Posterior vena cava (tissue), 2 donors: ENCODE measurements around the gene COASY. TPM values are rescaled to one million over a fixed set of nuclear protein-coding genes. Genes with fewer than 3 reads are reported as not detected.
"Not testable (repeated sequence)": the region's sequence is repeated elsewhere in the genome, so short reads cannot be mapped to it uniquely, and the experiment has no call there.

Experiments
- DNase-seq: peaks from one replicate; pipeline ENCODE4 v3.0.0-alpha.2; 2020; ENCODE audit warnings: low spot score
- intact Hi-C, 2 donors: fragments of 100-400 bp; cut with DNase I; formaldehyde crosslinking; loops; one replicate each; pipeline versions ENCODE4 v1.14.1 to v1.14.2; 2022 to 2023
- total RNA-seq, 2 donors: library from RNA; stranded (reverse); fragmentation: NEBNext Ultra II Directional; extraction: Animal tissue kit (Norgen Biotek cat#: 25700); gene quantifications; one replicate each; pipeline ENCODE4 v1.2.1, GENCODE V29; 2021
- donor health status: DM: yes; HTN: yes; CAD: no.
- donor health status: DM: yes; HTN: yes; CAD: no.

COASY gene
- total RNA-seq, 2 donors from 2014 or later = 34.0 TPM

DNA sequence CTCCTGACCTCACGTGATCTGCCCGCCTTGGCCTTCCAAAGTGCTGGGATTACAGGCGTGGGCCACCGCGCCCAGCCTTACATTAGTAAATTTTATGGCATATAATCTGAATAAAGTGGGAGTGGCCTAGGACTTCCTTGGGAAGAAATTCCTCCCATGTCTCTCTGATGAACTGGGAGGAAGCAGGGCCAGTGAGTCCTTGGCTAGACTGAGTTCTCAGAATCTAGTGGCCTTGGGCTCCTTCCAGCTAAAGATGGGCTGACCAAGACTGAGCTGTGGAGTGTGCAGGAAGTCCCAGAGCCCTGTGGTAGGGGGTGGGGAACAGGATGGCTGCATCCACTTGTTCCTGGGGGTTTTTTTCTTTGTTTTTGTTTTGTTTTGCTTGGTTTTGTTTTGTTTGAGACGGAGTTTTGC, 35.9 kb upstream of the COASY start:
- intact Hi-C loops = loop anchor here in 1 of 2 donors (5.0 kb wide), 1 partner anchor 204 kb away; no protein-coding TSS in a partner anchor
- peak; percentile 78 for DNase-seq

DNA sequence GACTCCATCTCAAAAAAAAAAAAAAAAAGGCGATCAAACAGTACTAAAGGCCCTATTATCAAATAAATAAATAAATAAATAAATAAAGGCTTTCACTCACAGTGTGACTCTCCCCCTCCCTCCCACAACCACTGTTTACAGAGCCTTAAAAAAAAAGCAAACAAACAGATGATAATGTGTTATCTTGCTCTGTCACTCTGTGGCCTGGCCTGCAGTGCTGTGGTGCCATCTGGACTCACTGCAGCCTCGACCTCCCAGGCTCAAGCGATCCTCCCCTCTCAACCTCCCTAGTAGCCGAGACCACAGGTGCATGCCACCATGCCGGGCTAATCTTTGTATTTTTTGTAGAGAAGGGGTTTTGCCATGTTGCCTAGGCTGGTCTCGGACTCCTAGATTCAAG, 34.0 kb upstream of the COASY start:
- intact Hi-C loops = loop anchor here in 1 of 2 donors (5.0 kb wide), 1 partner anchor 206 kb away; no protein-coding TSS in a partner anchor
- DNase-seq = peak; percentile 25

DNA sequence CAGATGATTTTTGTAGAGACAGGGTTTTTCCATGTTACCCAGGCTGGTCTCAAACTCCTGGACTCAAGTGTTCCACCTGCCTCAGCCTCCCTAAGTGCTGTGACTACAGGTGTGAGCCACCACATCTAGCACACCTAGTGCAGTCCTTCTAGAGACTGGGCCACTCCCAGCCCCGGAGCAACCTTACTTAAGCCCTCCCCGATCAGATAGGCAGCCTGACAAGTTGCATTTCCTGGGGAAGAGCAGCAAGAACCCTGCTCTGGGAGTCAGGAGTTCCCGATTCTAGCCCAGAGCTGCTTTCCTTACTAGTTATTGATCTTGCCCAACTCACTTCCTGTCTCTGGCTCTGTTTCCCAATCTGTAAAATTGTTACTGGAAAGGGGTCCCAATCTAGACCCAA, 32.9 kb upstream of the COASY start:
- DNase-seq = no peak
- intact Hi-C loops = loop anchor here in 1 of 2 donors (5.0 kb wide), 1 partner anchor 207 kb away; no protein-coding TSS in a partner anchor

DNA sequence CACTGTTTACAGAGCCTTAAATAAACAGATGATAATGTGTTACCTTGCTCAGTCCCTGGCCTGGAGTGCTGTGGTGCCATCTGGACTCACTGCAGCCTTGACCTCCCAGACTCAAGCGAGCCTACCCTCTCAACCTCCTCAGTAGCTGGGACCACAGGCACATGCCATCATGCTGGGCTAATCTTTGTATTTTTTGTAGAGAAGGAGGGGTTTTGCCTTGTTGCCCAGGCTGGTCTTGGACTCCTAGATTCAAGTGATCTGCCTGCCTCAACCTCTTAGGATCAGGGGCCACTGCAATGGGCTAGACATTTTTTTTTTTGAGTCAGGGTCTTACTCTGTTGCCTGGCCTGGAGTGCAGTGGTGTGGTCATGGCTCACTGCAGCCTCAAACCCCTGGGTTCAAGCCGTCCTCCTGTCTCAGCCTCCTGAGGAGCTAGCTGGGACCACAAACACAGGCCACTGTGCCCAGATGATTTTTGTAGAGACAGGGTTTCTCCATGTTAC, 30.9 kb upstream of the COASY start:
- no peak for DNase-seq
- intact Hi-C loops = no loop called here

DNA sequence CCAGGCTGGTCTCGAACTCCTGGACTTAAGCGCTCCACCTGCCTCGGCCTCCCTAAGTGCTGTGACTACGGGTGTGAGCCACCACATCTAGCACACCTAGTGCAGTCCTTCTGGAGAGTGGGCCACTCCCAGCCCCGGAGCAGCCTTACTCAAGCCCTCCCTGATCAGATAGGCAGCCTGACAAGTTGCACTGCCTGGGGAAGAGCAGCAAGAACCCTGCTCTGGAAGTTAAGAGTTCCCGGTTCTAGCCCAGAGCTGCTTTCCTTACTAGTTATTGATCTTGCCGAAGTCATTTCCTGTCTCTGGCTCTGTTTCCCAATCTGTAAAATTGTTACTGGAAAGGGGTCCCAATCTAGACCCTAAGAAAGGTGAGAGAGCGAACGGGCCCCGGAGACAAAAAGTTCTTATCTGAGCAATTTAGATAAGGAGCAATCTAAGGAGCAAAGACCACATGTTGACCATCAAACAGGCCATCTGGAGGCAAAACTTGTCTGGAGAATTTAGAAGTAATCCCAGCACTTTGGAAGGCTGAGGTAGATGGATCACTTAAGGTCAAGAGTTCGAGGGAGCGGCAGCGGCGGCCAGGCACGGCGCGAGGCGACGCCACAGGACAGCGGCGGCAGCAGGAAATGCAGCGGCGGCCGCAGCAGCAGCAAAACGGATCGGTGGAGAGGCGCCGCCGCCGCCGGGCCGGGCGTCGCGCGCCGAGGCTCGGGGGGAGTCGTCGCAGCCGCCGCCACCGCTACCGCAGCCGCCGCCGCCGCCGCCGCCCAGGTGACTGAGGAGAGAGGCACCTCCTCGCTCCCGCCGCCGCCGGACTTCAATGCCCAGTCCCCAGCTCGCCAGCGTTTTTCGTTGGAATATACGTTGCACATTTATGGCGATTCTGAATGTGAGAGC, 30.2 kb upstream of the COASY start:
- peak; percentile 90 for DNase-seq
- intact Hi-C loops = no loop called here

DNA sequence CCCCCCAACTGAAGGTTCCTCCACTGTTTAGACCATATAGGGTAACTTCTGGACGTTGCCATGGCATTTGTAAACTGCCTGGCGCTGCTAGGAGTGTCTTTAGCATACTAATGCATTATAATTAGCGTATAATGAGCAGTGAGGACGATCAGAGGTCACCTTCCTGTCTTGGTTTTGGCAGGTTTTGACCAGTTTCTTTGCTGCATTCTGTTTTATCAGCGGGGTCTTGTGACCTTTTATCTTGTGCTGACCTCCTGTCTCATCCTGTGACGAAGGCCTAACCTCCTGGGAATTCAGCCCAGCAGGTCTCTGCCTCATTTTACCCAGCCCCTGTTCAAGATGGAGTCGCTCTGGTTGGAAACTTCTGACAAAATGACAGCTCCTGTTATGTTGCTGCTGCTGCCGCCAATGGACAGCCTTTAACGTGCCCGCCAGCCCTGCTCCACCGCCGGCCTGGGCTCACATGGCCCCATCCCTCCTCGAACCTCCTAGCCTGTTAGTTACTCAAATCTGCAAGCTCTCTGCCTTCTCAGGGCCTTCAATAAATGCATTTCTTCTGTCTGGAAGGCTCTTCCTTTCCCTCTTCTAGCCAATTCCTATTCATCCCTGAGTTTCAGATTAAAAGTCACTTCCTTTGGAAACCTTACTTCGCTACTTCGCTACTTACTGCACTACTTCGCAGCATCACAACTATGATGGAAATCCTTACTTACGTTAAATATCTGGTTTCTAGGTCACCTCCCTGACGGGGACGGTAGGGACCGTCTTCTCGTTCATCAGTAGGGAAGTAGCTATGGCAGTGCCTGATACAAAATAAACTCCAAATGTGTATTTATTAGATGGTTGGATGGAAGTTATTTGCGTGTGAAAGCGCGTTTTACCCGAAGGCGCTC, 26.5 kb upstream of the COASY start:
- intact Hi-C loops = no loop called here

DNA sequence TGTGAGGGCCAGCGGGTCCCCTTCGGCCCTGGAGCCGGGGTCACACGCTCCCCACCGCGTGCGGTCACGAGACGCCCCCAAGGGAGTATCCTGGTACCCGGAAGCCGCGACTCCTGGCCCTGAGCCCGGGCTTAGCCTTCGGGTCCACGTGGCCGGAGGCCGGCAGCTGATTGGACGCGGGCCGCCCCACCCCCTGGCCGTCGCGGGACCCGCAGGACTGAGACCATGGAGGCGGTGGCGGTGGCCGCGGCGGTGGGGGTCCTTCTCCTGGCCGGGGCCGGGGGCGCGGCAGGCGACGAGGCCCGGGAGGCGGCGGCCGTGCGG, 25.9 kb upstream of the COASY start, which contains the start of gene NAGLU:
NAGLU (plus strand) TSS at position 194 of the 324 bp plus-strand sequence; CDS start at position 226, 32 bp downstream.
- intact Hi-C loops = no loop called here
- peak; percentile 99 for DNase-seq

More for the DNA sequence above, 26.5 kb upstream of the COASY start:
- no peak for DNase-seq

DNA sequence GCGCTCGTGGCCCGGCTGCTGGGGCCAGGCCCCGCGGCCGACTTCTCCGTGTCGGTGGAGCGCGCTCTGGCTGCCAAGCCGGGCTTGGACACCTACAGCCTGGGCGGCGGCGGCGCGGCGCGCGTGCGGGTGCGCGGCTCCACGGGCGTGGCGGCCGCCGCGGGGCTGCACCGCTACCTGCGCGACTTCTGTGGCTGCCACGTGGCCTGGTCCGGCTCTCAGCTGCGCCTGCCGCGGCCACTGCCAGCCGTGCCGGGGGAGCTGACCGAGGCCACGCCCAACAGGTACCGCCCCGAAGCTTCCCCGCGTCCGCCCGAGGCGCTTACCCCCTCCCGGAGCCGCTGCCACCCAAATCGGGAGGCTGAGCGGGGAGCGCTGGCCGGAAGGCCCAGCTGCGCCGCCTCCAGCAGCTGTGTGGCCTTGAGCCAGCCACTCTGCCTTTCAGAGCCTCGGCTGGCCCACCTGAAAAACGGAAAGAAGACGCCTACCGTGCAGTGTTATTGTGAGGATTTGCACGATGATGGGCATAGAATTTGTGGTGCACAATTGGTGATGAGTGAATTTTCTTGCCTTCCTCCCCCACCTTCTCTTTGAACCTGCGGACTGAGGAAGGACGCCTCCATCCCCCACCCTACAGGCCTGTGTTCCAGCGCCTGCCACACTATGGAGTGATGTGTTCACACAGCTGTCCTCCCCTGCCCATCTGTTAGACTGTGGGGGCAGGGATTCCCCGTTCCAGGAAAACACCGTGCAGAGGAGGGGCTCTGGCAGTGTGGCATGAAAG, 25.4 kb upstream of the COASY start:
- intact Hi-C loops = no loop called here
- DNase-seq = peak; percentile 93

DNA sequence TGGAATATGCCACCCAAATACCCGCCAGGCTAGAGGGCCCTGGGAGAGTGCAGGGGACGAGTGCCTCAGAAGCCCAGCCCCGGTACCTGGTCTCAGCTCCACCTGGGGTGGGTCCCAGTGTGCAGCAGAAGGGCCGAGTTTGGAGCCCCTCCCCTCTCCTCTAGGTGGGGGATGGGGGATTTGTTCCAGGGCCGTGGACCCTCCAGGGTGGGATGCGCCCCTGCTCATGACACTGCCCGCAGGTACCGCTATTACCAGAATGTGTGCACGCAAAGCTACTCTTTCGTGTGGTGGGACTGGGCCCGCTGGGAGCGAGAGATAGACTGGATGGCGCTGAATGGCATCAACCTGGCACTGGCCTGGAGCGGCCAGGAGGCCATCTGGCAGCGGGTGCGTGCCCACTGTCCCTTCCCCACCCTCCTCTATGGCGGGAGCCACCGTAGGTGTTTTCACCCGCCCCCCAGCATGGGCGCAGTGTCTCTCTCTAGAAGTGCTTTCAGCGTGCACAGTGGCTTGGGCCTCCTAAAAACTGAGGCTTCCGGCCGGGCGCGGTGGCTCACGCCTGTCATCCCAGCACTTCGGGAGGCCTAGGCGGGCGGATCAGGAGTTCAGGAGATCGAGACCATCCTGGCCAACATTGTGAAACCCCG, 24.7 kb upstream of the COASY start:
- intact Hi-C loops = no loop called here

DNA sequence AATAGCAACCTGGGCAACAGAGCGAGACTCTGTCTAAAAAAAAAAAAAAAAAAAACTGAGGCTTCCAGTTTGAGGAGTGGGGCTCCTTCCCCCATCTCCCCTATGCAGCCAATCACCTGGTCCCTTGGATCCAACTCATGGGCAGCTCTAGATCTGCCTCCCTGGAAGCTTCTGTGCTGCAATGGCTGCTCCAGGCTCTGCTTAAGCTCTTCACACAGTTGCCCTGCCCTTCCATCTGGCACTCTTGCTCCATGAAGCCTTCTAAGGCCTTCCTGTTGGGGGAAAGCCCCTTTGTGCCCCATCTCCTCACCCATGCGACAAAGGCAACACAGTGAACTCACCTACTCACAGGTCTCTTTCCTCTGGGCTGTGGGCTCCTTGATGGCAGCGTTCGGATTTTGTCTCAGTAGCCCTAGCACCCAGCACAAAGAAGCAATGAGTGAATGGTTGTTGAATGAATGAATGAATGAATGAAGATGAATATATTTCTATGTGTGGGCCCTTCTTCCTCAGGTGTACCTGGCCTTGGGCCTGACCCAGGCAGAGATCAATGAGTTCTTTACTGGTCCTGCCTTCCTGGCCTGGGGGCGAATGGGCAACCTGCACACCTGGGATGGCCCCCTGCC, 24.0 kb upstream of the COASY start:
- no peak for DNase-seq
- intact Hi-C loops = no loop called here

More for the DNA sequence above, 24.7 kb upstream of the COASY start:
- DNase-seq = no peak

DNA sequence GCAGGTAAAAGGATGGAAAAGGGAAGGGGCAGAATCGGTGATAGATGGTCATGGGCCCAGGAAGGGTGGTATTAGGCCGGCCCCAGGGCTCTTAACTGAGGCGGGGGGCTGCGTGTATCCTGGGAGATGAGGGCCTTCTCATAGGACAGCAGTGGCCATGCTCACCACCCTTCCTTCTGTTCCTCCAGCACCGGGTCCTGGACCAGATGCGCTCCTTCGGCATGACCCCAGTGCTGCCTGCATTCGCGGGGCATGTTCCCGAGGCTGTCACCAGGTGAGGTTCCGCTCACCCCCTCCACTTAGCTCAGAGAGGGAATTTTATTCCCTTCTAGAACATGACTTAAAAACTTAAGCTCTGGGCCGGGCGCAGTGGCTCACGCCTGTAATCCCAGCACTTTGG, 23.5 kb upstream of the COASY start:
- no peak for DNase-seq
- intact Hi-C loops = no loop called here

DNA sequence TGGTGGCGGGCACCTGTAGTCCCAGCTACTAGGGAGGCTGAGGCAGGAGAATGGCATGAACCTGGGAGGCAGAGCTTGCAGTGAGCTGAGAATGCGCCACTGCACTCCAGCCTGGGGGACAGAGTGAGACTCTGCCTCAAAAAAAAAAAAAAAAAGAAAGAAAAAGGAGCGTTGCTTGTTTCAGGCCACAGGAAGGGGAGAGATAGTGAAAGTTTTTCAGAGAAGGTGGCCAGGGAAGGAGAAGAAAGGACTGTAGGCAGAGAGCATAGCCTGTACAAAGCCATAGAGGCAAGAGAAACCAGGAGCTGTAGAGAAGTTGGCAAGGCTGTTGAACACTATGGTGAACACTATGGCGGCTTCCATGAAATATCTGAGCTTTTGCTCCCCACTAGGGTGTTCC, 21.4 kb upstream of the COASY start:
- DNase-seq, intact Hi-C loops: not testable (repeated sequence)

DNA sequence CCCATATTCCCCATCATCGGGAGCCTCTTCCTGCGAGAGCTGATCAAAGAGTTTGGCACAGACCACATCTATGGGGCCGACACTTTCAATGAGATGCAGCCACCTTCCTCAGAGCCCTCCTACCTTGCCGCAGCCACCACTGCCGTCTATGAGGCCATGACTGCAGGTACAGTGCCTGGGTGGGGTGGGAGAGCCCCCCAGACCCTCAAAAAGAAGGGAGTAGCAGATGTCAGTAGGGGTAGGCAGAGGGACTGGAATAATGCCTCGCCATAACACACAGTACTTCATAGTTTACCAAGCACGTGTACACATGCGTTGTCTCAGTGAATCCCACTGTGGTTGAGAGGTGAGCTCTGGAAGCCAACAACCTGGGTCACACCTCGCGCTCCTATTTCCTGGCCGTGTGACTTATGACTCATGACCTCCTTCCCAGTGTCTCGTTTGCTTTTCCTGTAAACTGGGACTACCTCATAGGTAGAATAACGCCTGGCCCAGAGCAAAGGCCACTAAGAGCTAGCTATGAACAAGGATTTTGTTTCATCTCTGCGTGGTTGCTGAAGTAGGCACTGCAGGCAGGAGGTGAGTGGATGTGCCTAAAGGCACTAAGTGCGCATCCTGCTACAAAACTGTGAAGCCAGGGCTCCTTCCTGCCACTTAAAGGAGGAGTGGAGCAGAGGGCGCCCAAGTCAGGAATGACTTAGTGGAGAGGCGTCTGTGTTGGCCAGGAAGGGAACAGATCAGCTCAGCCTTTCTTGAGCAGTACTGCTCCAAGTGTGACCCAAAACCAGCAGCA, 20.7 kb upstream of the COASY start:
- no peak for DNase-seq
- intact Hi-C loops = no loop called here

DNA sequence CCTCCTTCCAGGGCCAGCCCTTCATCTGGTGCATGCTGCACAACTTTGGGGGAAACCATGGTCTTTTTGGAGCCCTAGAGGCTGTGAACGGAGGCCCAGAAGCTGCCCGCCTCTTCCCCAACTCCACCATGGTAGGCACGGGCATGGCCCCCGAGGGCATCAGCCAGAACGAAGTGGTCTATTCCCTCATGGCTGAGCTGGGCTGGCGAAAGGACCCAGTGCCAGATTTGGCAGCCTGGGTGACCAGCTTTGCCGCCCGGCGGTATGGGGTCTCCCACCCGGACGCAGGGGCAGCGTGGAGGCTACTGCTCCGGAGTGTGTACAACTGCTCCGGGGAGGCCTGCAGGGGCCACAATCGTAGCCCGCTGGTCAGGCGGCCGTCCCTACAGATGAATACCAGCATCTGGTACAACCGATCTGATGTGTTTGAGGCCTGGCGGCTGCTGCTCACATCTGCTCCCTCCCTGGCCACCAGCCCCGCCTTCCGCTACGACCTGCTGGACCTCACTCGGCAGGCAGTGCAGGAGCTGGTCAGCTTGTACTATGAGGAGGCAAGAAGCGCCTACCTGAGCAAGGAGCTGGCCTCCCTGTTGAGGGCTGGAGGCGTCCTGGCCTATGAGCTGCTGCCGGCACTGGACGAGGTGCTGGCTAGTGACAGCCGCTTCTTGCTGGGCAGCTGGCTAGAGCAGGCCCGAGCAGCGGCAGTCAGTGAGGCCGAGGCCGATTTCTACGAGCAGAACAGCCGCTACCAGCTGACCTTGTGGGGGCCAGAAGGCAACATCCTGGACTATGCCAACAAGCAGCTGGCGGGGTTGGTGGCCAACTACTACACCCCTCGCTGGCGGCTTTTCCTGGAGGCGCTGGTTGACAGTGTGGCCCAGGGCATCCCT, 18.5 kb upstream of the COASY start:
- no peak for DNase-seq
- intact Hi-C loops = no loop called here

DNA sequence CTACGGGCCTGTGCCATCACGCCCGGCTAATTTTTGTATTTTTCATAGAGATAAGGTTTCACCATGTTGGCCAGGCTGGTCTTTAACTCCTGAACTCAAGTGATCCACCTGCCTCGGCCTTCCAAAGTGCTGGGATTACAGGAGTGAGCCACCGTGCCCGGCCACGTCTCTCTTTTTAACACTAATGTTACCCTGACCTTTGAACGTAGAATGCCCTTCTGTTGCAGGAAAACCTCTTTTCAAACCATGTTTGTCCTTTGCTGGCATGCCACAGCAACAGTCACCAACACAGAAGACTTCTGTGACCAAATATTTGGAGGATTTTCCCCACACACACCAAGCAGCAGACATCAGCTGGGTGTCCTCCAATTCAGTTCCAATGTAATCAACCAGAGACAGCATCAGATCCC, 17.1 kb upstream of the COASY start:
- intact Hi-C loops = no loop called here

DNA sequence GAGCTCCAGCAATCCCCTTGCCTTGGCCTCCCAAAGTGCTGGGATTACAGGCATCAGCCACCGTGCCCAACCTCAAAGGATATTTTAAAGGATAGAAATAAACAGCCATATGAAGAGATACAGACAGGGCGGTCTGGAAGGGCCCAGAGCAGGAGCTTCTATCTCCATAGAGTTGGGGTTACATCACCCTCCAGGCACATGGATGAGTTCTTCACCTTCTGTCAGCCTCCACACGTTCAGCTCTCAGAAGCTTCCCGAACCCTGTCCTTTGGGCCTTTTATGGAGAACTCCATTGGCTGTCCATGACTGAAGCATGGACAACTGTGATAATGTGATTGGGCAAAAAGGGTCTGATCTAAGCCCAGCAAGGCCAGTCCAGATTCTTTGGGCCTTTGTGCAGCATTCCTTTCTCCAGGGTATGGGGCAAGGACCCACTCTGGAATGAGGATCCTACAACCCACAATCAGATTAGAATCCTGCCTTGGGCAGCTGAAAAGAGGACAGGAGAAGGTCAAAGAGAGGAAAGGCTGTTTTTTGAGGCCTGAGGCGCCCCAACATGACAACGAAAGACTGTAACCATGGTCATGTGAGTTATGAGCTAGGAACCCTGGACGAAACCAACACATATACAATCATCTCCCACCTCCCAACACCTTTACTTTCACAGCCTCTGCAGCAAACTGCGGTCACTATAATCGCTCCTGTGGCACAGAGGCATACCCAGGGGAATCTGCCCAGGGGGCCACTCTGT, 16.0 kb upstream of the COASY start:
- DNase-seq, intact Hi-C loops: not testable (repeated sequence)

More for the DNA sequence above, 17.1 kb upstream of the COASY start:
- no peak for DNase-seq
